ENCODE results near the gene SLC16A8. TPM values are rescaled to one million over a fixed set of nuclear protein-coding genes. Genes with fewer than 3 reads are reported as not detected.
A peak's percentile ranks its signal among the peaks of the same experiment; 100 is the strongest.

SLC16A8 gene
- total RNA-seq, 1 experiment from 2014 or later, result 1.1 TPM

- Mint-ChIP-seq H3K27me3 (ENCODE audit: low read depth) (peaks cover 2% of the 10 kb centered on the region), H3K36me3 (ENCODE audit: insufficient read depth in 1 of 3, low read depth in 3 of 3) (peaks cover 1 to 18% (median 9%) of the 10 kb centered on the region in 3 experiments; a peak in 5 of 7 replicates), H3K4me1 (peaks cover 8 to 22% of the 10 kb centered on the region in 2 experiments), H3K9me3 (no peaks in the 10 kb centered on the region), H3K27ac (no peak overlapping the region), H3K4me3 (no peak overlapping the region)
- Histone ChIP-seq H3K9me3 (ENCODE audit: control insufficient read depth, low read depth, low read length) (no peaks in the 10 kb centered on the region), H3K4me1 (ENCODE audit: insufficient read depth, low read length) (no peaks in the 10 kb centered on the region), H3K79me1 (ENCODE audit: insufficient read depth, low read depth, low read length, poor library complexity, severe bottlenecking) (no peaks in the 10 kb centered on the region), H3K79me2 (ENCODE audit: insufficient read depth, low read length) (no peaks in the 10 kb centered on the region), H3K18ac (ENCODE audit: insufficient read length, low read depth, low read length) (no peak overlapping the region), H3K56ac (ENCODE audit: insufficient read length, low read depth, low read length) (no peak overlapping the region), H4K91ac (ENCODE audit: insufficient read length, low read depth, low read length) (no peak overlapping the region), H2BK12ac (ENCODE audit: insufficient read length, low read depth, low read length) (no peak overlapping the region), H3K14ac (ENCODE audit: insufficient read depth, low read length) (peak overlapping the region; percentile 54; the same call in 1 of the 2 replicates), H3K4ac (ENCODE audit: low read depth, low read length) (no peak overlapping the region), H3T11ph (ENCODE audit: low read length) (no peak overlapping the region), H4K5ac (ENCODE audit: insufficient read length, low read depth, low read length) (no peak overlapping the region), H2AFZ (ENCODE audit: low read length) (no peak overlapping the region), H3K27ac (ENCODE audit: insufficient read length, low read depth, low read length) (no peak overlapping the region), H2AK5ac (ENCODE audit: insufficient read length, low read length) (no peak overlapping the region), H4K20me1 (ENCODE audit: control insufficient read depth, insufficient read depth, insufficient read length) (no peaks in the 10 kb centered on the region), H2BK15ac (ENCODE audit: low read depth, low read length) (no peak overlapping the region), H3K9ac (ENCODE audit: extremely low read depth, insufficient read length, low read length) (no peak overlapping the region), H3K23ac (ENCODE audit: insufficient read length, low read depth, low read length) (no peak overlapping the region), H3K27me3 (ENCODE audit: insufficient read depth, low read length) (no peaks in the 10 kb centered on the region), H3K23me2 (ENCODE audit: insufficient read length, low read depth, low read length, poor library complexity, severe bottlenecking) (no peaks in the 10 kb centered on the region), H2BK5ac (ENCODE audit: insufficient read length, low read length) (no peak overlapping the region), H4K8ac (replicated peaks; ENCODE audit: insufficient read length, low read depth, low read length) (no peak overlapping the region), H2BK20ac (ENCODE audit: low read depth, low read length, poor library complexity, severe bottlenecking) (no peak overlapping the region), H3K4me2 (ENCODE audit: insufficient read depth, insufficient read length, low read length) (no peak overlapping the region), H2BK120ac (ENCODE audit: low read depth, low read length, poor library complexity, severe bottlenecking) (no peak overlapping the region)
- TF ChIP-seq CTCF (conservative IDR thresholded peaks at IDR 0.05), result no peak
- no peak for DNase-seq
- no CpG with 5 or more reads among the region's 34 CpGs for WGBS (ENCODE audit: extremely low coverage, insufficient read length, low lambda C conversion rate)
These were observed 5.5 kb upstream of the SLC16A8 start for GRCh38 chr22:38089474-38089851.
